ENCODE data around the gene METTL16. TPM values are rescaled to one million over a fixed set of nuclear protein-coding genes. Genes with fewer than 3 reads are reported as not detected.
A peak's percentile ranks its signal among the peaks of the same experiment; 100 is the strongest.

METTL16 gene
- total and polyA plus RNA-seq, 2 donors (not counting 1 experiment from before 2014, with no cell fraction given): 19.2 to 56.5 TPM

- H3K4me1 ChIP-seq (ENCODE audit: control insufficient read depth in 2 of 2, insufficient read depth in 2 of 2, low read length in 2 of 2): peaks cover 44 to 58% of the 10 kb centered on the region in 2 donors
- 67% methylated on average over 9 of the region's 12 CpGs for WGBS (ENCODE audit: insufficient coverage)
These were observed 114.2 kb downstream of the METTL16 start for GRCh38 chr17:2397247-2398171.

More at GRCh38 chr17:2397247-2398171, 114.2 kb downstream of the METTL16 start:
- H3K9ac ChIP-seq (ENCODE audit: low read length): peak overlapping the region; percentile 33
- H2AFZ ChIP-seq (ENCODE audit: insufficient read depth, low read depth, low read length, poor library complexity, severe bottlenecking): peak overlapping the region; percentile 26
- H3K79me2 ChIP-seq (ENCODE audit: control insufficient read depth, insufficient read depth, low read length): peaks cover 61% of the 10 kb centered on the region
- peak overlapping the region; percentile 98 for H3K4me2 ChIP-seq (replicated peaks; ENCODE audit: low read depth, low read length, poor library complexity, severe bottlenecking)
- peak overlapping the region; percentile 99 for H3K4me3 Mint-ChIP-seq
- peaks cover 55% of the 10 kb centered on the region for H3K4me1 Mint-ChIP-seq
- intact Hi-C loops (cut with micrococcal nuclease): no loop called here
- DNase-seq (no peak), ATAC-seq (ENCODE audit: low read depth) (no peak)
- H4K20me1 ChIP-seq (ENCODE audit: control insufficient read depth, insufficient read depth, low read length, poor library complexity, severe bottlenecking): peaks cover 54% of the 10 kb centered on the region
- H3K27me3 Mint-ChIP-seq: no peaks in the 10 kb centered on the region
- H3K9me3 Mint-ChIP-seq (ENCODE audit: insufficient read depth): no peaks in the 10 kb centered on the region
- H3K27ac ChIP-seq (ENCODE audit: low read length in 2 of 2): peak overlapping the region in 1 of 2 donors; percentile 29
- POLR2A ChIA-PET: no interaction called here
- CTCF ChIA-PET: interaction anchor here (3.1 to 3.2 kb wide), 2 partner anchors 15 to 18 kb away, joined by 16 to 17 read pairs; no protein-coding TSS in a partner anchor
- H3K27me3 ChIP-seq (replicated peaks in 1 of 4; ENCODE audit: control extremely low read depth in 1 of 4, control insufficient read depth in 3 of 4, insufficient read depth in 4 of 4, low read length in 3 of 4): no peaks in the 10 kb centered on the region
- peak overlapping the region; percentile 80 for H3K27ac Mint-ChIP-seq
- TF ChIP-seq EZH2 (IDR thresholded peaks at IDR 0.05; ENCODE audit: borderline replicate concordance, insufficient read depth, low read depth, low read length, poor library complexity, severe bottlenecking) (no peak), CTCF (IDR thresholded peaks at IDR 0.05) (no peak)
- H3K9me3 ChIP-seq (ENCODE audit: control extremely low read depth in 1 of 3, control insufficient read depth in 2 of 3, insufficient read depth in 1 of 3, low read length in 2 of 3): no peaks in the 10 kb centered on the region
- no peaks in the 10 kb centered on the region for H3K36me3 ChIP-seq (replicated peaks in 1 of 2; ENCODE audit: control extremely low read depth in 1 of 2, control insufficient read depth in 1 of 2, extremely low read depth in 1 of 2, insufficient read depth in 2 of 2, low read length in 1 of 2)
- H3K4me3 ChIP-seq (ENCODE audit: control extremely low read depth in 1 of 5, extremely low read depth in 1 of 5, insufficient read depth in 1 of 5, low read depth in 2 of 5, low read length in 4 of 5): peak overlapping the region in 2 of 5 experiments; percentile 40 to 43

All from B cell (primary cell).